ENCODE data around the gene TTLL11.

The TTLL11 gene

DNA sequence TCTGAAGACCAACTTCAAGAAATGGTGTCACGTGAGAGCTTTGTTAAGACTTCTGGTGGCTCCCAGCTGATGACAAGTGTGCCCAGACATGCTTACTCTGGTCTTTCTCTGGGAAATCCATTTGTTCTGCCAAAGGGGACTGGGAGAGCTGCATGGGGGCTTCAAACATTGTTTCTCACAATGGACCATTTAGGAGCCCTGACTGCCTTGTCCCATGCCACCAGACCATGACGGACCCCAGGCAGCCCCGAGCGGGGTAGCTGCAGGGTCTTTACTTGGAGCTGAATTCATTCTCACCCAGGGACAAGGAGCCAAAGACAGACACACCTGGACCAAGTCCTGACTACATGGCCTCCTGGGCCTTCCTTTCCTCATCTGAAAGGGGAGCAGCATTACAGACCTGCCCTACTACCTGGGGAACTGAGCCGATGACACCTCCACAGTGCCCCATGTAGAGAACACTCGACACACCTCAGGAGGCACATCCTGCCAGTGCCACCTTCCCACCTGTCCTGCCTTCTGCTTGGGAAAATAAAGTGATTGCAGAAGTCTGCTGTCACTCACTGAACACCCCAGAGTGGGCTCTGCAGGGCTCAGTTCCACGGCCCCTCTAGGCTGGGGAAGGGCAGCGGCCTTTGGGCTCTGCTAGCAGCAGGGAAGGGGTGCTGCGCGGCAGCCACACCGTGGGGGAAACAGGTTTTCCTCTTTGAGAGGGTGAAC is 272.7 kb downstream of the TTLL11 start:
- DNase-seq, result no peak

DNA sequence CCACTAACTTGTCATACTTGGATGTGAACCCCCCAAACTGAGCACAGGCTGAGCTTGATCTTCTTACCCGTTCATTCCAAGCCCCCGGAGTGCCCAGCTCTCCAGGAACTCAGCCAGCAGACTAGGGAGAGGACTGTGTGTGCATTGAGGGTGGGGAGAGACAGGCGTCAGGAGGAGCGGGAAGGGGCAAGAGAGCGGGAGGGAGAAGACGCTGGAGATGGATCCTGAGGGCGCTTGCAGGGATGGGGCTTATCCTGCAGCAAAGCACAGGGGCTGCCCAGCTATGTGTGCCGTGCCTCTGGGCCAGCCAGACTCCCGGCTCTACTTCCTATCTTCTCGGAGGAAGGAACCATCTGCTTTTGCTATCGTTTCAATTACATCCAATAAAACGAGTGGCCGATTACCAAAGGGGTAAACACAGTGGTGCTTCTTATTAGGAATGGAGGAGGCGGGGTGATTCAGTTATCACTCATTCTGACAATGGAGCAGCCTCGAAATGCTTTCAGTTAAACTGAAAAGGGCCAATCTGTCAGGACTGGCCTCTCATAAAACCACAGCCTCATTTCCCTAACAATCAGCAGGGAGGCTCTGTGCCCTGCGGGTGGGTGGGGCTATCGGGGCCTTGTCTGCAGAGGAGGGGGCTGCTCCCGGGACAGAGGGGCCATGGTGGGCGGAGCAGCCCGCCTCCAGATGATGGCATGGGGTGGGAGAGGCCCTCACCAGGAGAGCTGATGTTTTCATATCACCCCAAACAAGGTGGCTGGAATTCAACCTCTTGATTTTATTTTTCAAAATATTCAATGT is 273.5 kb downstream of the TTLL11 start:
- DNase-seq, result no peak

DNA sequence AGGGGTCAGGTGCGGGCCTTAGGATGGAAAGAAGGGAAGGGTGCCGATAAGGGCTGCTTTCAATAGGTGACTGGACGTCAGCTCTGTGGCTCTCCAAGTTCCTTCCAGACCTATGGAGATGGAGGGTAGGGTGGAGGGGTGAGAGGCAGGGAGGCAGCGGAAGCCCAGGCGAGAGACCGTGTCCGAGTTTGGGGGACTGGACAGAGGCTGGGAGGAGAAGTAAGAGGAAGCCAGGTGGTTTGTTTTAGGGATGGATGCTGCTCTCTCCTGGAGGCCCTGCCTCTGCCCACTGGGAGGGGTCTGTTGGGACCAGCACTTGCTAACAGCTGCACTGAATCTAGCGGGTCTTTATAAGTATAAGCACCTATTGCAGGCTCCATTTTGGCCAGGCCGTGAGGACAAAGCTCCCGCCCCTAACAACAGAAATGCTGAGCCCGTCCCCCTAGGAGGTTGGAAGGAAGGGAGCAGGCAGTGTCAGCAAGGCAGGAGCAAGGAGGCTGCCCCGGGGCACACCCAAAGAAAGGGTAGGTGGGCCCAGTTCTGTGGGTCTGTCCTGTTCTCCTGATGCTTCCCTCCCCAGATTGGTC is 274.2 kb downstream of the TTLL11 start:
- no peak for DNase-seq

DNA sequence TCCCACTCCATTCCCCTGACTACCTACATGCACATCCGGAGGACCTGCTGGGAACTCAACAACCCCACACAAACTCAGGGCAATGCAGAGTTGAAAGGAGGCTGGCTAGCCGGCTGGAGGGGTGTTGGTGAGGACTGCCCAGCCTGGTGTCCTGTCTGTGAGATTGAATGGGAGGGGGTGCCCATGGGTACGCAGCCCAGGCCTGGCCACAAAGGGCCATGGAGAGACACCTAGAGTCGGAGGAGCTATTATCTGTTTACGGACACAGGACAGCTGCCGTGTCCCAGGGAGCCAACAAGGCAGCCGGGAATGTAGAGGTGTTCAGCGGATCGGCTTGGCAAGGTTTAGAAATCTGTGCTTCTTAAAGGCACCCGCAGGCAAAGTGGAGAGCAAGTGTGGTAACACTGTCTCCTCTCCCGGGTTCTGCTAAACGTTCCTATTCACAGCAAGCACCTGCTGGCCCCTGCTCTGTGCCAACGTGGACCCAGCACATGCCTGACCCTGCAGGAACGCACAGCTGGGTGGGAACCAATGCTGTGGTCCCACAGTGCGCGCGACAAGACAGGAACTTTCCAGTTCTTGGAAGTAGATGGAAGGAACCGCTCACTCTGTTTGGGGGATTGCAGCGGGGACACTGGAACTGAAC is 275.0 kb downstream of the TTLL11 start:
- no peak for DNase-seq

DNA sequence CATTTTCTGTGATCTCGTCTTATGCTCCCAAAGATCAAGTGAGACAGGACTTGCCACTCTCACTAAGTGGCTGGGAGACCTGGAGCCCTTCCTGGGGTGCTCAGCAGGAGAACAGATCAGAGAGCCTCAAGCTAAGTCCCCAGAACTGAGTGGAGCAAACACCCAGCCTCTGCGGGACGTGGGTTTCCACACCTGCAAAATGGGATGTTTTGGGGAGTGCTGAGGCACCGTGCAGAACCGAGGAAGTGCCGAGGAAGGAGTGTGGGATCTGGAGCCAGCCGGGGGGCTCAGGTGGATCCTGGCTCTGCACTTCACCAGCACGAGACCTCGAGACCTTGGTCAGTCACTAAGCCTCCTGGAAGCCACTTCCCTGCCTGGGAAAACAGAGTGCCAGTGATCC is 275.6 kb downstream of the TTLL11 start:
- no peak for DNase-seq

DNA sequence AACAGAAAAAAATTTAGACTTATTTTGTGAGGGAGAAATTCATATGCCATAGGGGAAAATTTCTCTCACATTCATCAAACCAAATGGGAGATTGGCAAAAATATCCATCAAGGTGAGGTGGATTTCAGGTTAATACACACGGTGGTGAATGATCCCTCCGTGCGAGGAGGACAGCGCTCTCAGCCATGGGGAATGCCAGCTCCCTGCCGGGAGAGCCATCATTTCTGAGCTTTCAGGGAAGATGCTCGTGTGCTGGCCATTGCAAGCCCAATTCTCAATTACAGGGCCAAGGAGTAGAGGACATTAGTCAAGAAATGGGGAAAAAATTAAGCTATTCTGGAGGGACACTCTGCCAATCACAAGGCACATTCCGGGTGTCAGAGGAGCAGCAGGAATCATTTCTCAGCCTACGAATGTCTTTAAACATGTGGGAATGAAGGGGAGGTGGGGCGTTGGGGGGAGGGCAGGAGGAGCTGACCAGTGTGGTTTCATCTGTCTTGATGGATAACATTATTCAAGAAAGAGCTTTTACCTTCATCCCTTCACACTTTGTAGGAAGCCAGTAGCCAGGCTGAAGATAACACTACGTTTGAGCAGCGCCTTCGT is 276.2 kb downstream of the TTLL11 start:
- DNase-seq, result no peak

DNA sequence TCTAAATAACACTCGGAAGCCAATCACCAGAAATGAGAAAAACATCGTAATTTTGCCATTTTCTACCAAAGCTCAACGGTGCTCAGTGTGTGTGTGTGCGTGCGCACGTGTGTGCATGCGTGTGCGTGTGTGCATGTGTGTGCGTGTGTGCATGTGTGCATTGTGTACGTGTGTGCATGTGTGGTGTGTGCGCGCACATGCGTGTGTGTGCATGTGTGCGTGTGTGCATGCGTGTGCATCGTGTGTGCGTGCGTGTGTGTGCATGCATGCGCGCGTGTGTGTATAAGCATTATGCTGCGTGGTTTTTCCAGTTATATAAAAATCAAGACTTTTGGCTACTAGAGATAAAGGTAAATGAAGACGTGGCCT is 276.7 kb downstream of the TTLL11 start:
- DNase-seq, result no peak

DNA sequence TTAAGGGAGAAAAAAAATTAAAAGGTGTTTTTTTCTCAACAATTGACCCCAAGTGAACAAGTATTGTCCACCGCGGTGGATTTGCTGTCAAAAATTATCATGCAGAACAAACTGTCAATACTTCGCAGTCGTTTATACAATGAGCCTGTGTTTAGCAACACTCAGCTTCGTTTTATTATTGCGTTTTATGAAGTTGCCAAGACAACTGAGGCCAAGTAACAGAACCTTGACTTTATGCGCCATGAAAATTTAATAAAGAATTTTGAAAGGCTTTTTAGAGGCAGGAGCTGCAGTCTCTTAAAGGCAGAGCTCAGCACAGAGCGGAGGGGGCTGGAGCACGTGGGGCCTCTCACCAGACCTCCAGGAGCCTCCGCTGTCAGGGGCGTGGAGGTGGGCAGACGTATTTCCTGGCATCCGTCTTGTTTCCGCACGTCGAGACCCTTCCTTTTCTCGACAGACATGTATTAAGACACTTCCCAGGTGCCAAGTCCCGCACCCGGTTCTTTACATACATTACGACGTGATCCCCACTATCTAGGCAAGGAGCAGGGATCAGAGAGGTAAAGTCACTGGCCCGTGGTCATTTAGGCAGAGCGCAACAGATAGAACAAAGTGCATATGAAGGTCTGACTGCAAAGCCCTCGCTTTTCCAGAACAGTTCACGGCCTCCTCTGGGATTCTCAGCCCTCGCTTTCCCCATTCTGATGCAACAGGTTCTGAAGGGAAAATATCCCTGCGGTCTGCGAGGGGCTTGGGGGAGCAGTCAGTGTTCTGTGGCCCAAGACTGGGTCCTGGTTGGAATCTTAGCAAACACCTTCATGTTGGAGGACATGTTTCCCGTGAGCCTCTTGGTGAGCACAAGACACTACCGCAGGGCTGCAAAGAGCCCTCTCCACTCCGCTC is 277.3 kb downstream of the TTLL11 start:
- DNase-seq, result no peak

DNA sequence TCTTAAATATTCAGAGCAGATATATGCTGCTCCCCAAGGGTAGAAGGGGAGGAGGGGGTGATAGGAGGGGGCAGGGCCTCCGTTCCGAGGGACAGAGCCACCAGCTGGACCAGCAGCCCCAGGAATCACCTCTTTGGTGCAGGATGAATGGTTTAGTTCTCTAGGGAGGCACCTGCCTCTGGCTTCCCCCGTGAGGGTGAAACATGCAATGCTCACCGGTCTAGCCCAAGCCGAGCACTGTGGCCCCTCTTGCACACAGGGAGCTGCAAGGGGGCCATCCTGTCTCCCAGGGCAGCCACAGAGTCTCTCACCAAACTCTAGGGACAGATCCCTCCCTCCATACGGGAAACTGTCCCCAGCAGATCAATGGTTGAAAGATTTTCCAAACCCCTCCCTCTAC is 278.0 kb downstream of the TTLL11 start:
- no peak for DNase-seq

DNA sequence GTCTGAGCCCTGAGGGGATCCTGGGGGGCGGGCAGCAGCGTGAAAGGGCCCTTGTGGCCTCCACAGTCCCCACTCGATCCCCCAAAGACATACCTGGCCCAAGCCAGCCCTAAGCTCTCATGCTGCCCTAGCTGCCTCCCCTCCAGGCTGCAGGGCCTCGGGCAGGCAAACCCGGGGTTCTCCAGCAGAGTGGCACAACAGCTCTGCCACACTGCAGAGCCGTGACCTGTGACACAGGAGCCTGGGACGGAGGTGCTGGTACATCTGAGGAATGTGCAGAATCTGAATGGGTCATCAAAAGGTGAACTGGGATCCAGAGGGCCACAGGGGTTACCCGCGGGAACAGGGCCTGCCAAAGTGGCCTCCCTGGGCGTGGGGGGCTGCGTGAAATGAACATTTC is 278.5 kb downstream of the TTLL11 start:
- DNase-seq, result no peak

DNA sequence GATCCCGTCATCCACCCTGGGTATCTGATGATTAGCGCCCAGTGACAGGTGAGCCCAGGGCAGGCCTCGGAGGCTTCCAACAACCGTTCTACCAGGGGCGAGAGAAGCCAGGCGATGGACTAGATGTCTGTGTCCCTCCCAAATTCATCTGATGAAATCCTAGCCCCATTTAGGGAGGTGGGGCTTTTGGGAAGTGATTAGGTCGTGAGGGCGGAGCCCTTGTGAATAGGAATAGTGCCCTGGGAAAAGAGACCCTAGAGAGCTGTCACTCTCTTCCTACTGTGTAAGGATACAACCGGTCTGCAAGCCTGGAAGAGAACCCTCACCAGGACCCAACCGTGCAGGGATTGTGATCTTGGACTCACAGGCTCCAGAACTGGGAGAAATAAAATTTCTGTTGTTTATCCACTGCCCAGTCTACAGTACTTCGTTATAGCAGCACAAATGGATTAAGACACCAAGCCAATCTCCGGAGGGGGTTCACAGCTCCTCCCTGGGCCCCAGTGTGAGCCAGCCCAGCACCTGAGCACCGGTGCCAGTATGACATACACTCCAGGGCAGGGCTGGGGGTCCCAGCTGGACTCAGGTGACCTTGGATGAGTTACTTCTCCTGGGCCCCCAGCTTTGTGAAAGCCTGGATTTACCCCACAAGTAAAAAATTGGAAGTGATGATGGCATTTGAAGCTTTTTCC is 279.4 kb downstream of the TTLL11 start:
- no peak for DNase-seq

DNA sequence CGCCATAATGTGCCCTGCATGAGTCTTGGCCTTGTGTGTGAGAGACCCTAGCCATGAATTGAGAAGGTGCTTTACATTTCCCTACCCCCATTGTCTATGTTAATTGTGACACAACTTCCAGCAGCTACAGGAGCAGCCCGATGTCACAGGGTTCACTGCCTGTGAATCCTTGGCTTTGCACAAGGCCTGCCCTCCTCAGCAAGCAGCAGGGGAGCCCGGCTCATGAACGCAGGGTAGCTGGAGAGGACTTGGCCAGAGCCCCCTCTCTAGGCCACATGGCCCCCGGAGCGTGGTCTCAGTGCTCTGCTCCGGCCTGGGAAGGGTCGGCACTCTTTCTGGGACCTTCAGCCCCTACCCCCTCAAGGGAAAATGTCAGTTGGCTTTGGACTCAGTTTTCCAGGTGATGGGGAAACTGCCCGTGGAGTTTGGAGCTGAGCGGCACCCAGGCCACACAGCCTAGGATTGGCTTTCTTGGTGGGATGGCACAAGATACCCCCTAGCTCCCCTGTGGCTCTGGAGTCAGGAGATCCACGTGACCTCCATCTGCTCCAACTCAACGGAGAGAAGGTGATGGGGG is 280.9 kb downstream of the TTLL11 start:
- DNase-seq, result no peak

DNA sequence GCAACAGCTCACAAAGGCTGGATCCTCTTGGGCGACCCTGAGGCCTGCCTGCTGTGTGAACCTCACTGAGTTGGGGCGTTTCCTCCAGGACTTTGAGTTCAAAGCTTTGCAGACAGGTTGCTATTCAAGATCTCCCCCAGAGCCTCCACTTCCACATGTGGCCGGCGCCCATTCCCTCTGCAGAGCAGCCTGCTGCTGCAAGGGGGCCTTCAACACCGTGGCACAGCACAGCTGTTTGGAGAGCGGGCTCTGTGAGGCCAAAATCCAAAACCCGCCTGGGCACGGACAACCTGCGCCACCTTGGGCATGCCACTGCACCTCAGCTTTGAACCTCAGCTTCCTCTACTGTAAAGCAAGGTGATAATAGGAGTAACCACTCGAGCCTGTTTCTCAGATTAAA is 281.4 kb downstream of the TTLL11 start:
- no peak for DNase-seq

DNA sequence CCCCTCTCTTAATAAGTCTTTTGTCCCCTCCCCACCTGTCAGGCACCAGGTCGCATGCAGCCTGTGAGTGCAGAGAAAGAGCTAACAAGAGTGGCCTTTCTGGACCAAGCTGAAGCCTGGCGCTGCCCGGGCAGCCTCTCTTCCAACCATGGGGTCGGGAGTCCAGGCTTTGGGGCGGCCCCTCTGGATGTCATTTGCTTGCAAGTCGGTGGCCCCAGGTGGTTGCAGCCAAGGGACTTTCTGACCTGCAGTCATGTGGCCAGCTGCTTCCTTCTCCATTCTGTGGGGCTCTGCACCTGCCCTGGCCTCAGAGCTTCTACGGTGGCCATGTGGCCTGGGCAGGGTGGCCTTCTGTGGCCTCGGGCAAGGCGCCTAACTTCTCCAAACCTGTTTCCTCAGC is 282.0 kb downstream of the TTLL11 start:
- no peak for DNase-seq

DNA sequence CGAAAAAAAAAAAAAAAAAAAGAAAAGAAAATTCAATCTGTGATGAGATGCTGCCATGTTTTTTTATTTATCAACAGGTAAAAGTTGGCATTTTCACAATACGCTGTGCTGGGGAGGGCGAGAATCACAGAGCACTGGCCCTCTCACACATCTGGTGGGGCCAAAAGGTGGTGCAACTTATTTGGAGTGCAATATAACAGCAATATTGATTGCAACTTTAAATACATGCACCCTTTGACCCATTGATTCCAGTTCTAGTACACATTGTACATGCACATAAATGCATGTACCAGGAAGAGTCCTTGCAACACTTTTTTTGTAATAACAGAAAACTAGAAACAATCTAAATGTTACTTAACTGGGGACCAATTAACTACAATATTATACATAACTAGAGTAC is 282.6 kb downstream of the TTLL11 start:
- DNase-seq, result no peak

DNA sequence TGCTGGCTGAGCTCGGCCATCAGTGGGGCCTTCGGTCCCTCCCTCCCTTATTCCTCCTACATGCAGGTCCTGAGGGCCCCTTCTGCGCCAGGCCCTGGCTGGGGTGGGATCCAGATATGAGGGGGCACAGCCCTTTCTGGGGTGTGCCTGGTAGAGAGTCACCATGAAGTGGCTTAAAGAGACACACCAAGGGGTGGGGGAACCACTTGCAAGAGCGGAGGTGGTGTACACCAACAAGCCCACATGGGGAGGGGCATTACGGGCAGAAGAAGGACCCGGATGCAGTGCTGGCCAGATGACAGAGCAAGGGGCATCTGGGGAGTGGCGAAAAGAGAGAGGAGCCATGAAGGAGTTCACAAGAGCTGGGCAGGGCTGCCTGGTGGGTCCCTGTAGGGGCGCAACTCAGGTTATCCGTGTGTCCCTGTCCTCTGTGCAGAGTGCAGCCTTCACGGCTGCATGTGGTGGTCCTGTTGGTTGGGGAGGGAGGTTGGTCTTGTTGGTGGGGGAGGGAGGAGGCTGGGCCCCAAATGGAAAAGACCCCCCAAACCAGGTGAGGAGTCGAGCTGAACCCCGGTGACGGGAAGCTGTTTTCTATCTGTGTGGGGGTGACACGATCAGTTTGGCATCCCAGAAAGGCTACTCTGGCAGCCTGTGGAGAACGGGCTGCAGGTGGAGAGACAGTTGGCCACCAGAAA is 283.6 kb downstream of the TTLL11 start:
- DNase-seq, result no peak

DNA sequence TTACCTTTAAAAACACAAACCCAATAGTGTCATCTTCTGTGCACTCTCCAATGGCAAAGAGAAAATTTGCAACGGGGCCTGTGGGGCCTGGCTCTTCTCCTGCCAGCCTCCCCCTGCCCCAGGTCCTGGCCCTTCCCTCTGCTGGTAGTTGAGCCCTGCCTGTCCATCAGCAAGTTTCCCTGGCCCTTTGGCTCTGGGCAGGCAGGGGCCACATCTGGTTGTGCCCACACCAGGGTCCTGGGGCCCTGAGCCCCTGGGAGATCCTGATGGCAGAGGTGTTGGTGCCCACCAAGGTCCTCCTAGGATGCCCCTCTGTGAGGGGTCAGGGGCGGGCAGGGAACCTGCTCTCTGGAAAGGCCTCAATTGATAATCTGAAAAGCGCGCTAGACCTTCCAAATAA is 284.3 kb downstream of the TTLL11 start:
- DNase-seq, result no peak

DNA sequence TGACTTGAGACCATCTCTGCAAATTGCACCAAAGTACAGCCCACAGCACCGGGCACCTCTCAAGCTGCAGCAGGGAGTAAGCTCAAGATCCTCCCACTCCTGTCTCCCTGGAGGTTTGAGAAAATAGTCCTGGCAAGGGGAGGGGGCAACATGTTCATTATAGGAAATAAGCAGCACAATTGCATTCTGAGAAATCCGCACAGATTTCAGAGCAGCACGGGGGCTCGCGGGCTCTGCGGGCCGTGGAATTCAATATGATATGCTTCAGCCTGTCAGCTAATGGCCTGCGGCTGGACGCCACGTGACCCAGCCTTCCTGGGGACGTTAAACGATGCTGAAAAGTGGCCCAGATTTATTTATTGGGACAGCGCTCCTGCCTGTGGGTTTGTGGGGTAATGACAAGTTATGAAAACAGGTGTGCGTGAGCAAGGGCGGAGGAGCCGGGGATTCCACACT is 285.3 kb downstream of the TTLL11 start:
- DNase-seq, result no peak

DNA sequence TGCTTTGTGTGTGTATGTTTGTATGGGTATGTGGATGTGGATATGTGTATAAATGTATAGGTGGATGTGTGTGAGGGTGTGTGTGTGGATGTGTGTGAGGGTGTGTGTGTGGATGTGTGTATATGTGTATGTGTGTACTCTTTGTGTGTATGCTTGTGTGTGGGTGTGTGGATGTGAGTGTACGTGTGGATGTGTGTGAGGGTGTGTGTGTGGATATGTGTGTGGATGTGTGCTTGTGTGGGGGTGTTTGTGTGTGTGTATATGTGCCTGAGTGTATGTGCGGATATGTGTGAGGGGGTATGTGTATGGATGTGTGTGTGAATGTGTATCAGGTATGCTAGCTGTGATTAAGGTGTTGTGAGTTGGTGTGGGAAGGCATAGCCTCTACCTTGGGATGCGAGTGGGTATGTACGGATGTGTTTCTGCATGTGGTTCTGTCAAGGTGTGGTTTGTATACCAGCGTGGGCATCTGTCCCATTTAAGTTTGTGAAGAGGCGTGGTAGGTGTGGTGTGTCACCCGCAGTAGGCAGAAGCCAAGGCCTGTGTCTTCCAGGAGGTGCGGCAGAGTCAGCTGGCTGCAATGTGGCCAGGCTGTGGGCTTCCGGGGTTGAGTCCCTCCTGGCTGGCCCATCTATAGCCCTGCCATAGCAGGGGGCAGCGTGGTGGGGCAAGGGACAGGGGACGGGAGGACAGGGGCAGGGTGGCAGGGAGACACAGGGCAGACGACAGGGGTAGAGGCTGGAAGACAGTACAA is 285.9 kb downstream of the TTLL11 start:
- DNase-seq, result no peak

DNA sequence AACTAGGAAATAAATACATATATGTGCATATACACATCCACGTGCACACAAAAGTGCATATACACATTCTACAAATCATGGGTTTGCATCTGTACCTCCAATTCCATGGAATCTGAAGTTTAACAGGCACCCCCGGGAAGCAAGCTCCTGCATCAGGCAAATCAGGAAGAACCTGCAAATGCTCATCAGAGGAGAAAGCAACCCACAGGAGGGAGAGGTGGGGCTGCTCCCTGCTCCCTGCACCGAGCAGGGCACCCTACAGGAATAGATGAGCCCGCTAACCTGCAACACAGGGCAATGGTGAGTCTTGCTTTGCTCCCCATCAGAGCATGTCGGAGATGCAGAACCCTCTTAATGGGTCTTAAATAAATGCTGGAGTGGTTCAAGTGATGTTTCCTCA is 290.4 kb downstream of the TTLL11 start:
- no peak for DNase-seq

All from CD4-positive, alpha-beta T cell treated with Interleukin-17A for 4 hours (primary cell).